GM23338 (cell line): Measurements from ENCODE around the gene DCN. TPM values are rescaled to one million over a fixed set of nuclear protein-coding genes. Genes with fewer than 3 reads are reported as not detected.

ENCODE experiments used
- polyA plus RNA-seq: library from polyadenylated mRNA; unstranded; fragments of >200 nt; fragmentation: Nextera tagmentation; extraction: Ambion mirVana; gene quantifications from 2 replicates; pipeline ENCODE4 v1.2.1, GENCODE V29; 2016
- small RNA-seq: library from RNA; depleted of rRNA; stranded (forward); fragments of <200 nt; gene quantifications from one replicate; pipeline ENCODE3, GENCODE V24; 2014; ENCODE audit warnings: low replicate concordance
- total RNA-seq: library from RNA; depleted of rRNA; stranded (reverse); fragments of >200 nt; shearing (Covaris generic); gene quantifications from 2 replicates; pipeline ENCODE4 v1.2.3, GENCODE V29; 2014; rRNA removed

Gene DCN
- total and polyA plus RNA-seq, 2 experiments from 2014 or later: not detected

Small RNA genes lying within 50 kb of the gene (small RNA-seq; reads per million reads assigned to genes)
- not detected for gene AC007115.1

Other genes starting within 250 kb of the DCN start
- not detected in 2 replicates for gene CCER1, start 227.6 kb downstream of the DCN start, total RNA-seq
- not detected in 2 replicates for gene CCER1, start 227.6 kb downstream of the DCN start, polyA plus RNA-seq
- not detected in 2 replicates for gene EPYC, start 177.8 kb downstream of the DCN start, total RNA-seq
- not detected in 2 replicates for gene EPYC, start 177.8 kb downstream of the DCN start, polyA plus RNA-seq
- not detected in 2 replicates for gene KERA, start 124.8 kb downstream of the DCN start, total RNA-seq
- gene KERA, start 124.8 kb downstream of the DCN start, polyA plus RNA-seq: not detected in 2 replicates
- gene LUM, start 71.3 kb downstream of the DCN start, total RNA-seq: not detected in 2 replicates
- 0.26 and 0.27 TPM in 2 replicates for gene LUM, start 71.3 kb downstream of the DCN start, polyA plus RNA-seq